ENCODE data around the gene HIVEP2. TPM values are rescaled to one million over a fixed set of nuclear protein-coding genes. Genes with fewer than 3 reads are reported as not detected.

HIVEP2 gene
- total RNA-seq, 1 donor from 2014 or later, result 17.2 TPM

DNA sequence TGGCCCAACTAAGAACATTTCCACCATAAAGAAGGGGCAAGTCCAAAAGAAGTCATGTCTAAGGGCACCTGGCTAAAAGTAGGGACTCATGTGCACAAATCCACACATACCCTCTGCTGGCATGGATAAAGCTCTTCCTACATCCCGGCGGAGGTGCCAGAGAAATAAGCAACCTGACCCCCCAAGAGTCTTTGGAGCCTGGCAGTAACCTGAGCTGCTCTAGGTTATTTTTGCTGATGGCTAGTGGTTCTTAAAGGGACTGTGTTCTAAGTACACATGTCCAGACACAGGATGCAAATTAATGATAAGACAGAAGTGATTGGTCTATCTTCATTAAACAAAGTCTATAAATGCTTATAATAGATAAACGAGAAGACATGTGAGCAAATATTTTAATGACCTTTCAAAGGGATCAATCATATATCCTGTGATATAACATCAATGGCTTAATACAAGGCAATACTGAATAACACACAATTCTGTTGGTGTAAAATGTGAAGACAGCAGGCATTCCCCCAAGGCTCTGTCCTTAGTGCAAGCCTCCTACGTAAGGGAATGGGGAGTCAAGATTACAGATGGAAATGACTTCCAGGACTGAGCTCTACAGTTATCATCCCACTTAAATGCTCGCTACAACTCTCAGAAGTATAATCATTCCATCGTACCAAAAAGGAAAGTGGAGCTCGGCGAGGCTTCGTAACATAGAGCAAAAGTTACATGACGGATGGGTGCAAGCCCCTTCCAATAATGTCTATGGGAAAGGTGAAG, 52.5 kb downstream of the HIVEP2 start:
- DNase-seq (ENCODE audit: low read depth), result peak; percentile 31

DNA sequence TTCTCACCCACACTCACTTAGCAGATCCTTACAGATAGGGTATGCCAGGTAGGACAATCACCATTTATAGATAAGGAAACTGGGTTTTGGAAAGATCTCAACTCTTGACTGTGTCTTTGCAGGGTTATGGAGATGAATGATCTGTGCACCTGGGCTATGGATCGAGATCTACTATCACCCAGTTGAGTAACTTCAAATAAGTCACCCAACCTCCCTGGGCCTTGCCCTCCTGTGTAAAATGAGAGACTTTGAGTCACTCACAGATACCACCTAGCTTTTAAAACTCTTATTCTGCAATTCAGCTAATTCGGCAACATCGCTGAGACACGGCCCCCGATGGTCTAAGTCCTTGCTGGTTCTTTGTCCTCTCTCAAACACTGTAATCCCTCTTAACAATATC, 53.5 kb downstream of the HIVEP2 start:
- no peak for DNase-seq (ENCODE audit: low read depth)

DNA sequence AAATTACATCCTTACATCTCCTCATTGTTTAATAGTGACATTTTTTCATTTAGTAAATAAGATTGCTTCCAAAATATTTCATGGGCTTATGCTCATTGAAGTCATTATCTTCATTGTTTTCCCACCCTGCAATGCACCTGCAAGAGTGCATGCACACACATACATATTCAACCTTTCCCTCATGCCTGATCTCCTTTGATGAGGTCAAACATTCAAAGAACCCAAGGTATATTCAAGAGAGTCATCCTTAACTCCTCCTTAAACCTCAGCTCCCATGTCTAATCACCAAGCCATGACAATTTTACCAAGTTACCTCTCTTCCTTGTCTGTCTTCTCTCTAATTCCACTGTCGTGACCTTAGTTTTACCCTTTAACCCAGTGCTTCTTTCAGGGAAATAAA, 56.5 kb downstream of the HIVEP2 start:
- DNase-seq (ENCODE audit: low read depth), result no peak

DNA sequence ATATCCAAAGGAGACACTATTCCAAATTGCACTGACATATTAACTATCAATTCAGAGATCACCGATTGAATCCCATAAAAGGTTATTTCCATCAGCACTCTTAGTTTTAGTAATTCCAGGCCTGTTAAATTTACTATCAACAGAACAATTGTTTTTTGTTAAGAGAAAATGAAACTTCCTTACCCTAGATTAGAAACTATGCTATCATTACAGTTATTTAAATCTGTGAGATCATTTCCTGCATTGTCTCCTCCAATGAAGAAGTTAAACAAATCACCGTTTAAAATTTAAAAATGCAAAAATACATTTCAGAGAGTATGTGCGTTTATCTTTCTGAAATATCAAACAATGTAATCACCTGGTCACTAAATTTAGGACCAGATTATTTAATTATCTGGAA, 57.5 kb downstream of the HIVEP2 start:
- no peak for DNase-seq (ENCODE audit: low read depth)

DNA sequence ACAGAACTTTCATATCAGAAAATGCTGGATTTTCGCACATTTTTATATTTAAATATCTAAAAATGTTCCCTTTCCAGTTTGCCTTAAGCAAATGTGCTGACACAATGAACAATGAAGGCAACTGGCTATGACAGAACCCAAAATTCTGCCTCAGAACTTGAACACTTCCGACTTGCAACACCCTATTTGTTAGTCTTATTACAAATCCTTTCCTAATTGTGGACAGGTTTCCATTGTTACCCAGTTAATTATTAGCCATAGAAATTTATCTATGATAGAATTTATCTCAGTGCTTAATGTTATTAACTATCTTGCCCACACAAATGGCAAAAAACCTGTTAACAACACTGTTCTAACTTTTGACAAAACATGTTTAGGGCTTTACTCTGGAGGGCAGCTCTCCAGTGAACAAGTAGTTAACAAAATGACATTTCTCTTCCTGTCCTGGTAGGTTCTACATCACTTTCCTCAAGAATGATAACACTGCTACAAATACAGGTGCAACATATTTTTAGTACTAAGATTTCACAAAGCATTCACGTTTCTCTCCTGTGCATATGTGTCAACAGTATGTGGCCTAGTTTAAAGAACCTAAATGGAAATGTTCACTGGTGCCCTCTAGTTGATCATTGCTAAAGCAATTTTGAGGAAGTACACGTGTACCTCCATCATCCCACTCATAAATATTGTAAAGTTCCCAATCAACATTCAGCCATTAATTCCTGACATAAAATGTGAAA, 58.4 kb downstream of the HIVEP2 start:
- DNase-seq (ENCODE audit: low read depth), result peak; percentile 34

DNA sequence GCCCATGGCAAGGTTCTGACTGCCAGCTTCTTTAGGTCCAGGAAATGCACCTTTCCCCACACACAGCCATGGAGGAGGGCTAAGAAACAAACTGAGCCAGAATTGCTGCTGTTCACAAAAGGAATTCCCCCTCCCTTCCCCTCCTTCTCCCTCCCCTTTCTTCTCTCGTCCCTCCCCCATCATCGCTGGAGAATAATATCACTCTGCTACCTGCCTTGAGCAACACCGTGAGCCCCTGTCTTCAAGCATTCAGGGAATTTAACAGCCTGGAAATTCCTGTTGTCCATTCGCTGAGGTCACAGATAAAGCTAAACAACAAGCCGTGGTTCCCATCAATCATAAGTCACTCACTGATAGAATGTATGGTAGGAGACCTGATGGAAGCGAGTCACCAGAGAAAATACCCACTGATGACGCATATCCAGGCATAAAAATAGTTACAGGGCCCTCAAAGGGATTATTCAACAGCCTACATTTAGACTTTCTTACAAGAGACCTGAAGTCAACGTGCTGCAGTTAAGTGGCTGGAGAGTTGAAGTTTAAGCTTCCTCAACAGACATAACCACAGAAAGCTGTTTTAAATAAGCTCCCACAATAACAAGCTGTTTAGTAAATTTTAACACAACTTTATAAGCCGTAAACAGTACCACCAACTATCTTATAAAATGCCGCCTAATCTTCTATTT, 59.7 kb downstream of the HIVEP2 start:
- DNase-seq (ENCODE audit: low read depth), result peak; percentile 93

DNA sequence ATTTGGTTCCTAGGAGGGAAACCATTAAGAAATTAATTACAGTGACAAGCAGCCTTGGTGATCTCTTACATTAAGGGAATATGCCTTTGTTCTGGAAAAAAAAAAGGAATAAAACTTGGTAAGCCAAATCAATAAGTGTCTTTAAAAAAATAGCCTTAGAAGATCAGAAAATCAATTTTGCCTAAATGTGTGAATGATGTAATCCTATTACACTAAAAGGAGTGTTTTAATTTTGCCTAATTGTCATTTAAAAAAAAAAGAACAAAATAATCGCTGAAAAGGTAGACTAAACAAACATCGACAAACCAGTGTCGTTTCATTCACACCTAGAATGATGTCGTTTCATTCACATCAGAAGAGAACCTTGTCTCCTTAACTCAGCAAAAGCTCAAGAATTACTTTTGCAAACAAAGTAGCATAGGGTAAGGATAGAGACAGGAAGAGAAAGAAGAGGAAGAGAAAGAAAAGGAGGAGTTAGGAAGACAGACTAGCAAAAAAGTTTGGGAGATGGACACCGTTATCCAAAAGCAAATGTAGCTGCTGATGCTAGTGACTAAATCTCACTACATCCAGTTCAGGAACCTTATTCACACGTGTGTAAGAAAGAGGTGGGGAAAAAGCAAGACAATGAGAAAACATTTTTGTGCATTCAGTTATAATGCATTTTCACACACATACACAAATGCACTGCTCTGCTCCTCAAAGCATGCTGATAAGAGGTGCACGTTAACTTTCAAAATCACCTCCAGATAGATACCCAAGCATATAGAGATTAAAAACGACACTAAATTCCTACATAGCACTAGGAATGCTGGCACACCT, 60.6 kb downstream of the HIVEP2 start:
- DNase-seq (ENCODE audit: low read depth), result no peak

DNA sequence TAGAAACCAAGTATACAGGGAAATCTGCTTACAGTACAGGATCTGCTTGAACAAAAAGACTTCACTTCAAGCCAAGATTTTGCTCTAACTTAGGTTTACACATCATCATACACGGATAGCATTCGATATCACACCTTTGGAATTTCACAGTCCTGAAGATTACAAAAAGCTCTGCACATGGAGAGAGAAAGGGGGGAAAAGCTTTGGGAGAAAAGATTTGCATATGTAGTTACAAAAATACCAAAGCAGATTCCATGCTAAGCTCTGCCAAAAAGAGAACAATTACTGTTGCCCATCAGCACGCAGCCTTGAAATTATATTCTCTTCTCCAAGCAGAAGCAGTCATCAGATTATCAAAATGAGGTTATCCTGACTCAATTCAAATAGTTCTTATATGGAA, 62.0 kb downstream of the HIVEP2 start:
- DNase-seq (ENCODE audit: low read depth), result peak; percentile 56

DNA sequence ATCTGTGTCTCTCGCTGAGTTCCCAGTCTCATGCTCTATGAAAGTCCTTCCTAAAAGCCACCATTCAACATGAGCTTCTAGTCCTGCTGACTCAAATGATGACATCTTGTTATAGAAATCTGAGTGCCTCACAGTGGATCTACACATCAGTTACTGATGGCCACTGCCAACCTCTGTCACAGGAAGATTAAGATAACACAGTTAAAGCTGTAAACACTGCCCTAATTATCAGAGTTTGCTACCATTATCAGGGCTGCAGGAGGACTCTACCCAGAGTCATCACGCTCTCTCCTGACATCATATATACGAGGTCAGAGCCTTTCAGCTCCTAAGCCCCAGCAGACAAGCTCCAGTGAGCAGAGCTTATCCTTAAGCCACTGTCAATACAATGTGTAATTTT, 63.2 kb downstream of the HIVEP2 start:
- DNase-seq (ENCODE audit: low read depth), result no peak

DNA sequence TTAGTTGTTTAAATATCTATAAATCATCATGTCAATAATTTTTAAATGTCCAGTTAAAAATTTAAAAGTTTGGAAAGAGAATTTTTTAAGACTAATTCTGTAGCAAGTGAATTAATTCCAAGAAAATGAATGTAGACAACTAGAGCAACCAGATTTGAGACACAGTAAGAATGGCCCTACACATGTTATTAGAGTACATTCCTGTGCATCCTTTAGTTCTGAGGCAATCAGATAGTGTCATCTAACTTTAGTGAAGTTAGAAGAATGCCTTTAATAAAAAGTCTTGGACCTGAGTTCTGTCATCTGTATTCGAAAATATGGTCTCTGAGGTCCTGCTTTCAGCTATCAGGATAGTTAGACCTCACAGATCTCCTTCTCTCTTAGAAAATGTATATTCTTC, 63.7 kb downstream of the HIVEP2 start:
- no peak for DNase-seq (ENCODE audit: low read depth)

DNA sequence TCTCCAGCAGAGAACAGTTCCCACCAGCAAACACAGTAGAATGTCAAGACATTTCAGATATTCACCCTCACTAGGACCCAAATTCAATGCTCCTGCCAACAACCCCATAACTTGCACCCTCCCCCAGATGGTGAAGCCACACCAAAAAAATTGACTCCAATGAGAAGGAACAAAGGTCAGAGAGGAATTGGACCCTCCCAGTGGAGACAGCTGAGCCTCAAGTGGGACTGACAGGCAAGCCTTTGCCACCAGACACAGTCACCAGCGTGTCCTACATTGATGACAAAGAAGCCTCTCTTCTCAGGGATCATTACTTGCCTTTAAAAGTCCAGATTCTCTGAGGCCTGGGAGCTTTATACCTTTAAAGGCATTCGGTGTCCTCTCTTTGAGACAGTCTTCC, 64.8 kb downstream of the HIVEP2 start:
- DNase-seq (ENCODE audit: low read depth), result peak; percentile 70

DNA sequence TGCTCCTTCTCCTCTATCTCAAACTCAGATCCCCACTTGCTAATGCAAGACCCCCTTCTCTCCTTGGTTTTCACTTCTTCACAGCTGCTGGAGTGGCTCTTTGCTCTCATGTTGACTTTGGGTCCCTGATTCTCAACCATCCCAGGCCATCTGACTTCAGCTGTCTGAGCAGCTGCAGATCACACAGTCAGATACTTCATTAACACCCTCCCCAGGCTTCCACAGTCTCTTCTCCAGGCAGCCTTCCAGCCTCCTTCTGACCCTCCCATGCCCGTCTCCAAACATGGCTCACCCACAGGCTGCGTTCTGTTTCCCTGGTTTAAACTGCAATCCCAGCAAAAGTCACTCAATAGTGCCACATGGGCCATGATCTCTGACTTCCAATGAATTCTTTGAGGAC, 65.4 kb downstream of the HIVEP2 start:
- DNase-seq (ENCODE audit: low read depth), result peak; percentile 92

DNA sequence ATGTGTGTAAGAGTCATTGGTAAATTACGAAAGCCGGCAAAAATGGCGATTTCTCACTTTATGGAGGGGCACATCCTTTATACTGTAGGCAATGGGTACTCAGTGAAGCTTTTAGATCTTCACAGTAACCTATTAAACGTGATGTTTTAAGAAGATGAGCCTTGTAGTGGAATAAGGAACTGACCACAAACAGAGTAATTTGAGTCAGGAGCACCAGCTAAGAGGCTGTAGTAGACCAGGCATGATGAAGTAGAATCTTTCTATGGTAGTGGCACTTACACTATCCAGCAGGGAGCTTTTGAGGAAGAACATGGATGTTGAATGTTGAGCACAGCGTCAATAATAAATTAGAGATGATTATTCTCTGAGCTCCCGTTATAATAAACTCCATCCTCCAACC, 65.9 kb downstream of the HIVEP2 start:
- DNase-seq (ENCODE audit: low read depth), result peak; percentile 34

DNA sequence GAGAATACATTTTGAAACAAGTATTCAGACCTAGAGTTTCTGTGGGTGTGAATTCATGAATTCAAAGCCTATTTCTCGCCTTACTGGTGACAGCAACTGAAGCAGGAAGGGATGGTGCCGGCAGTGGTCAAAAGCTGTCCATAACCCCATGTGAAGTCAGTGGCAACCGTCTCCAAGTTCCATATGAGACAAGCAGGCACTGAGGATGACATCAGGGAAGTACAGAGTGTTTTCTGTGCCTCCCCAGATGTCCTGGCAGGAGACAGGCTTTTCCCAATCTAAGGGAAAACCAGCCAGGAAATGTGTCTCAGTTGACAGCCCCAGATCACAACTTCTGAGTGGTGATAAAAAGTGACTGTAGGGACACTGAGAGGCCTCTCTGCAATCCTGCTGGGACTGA, 66.6 kb downstream of the HIVEP2 start:
- no peak for DNase-seq (ENCODE audit: low read depth)

DNA sequence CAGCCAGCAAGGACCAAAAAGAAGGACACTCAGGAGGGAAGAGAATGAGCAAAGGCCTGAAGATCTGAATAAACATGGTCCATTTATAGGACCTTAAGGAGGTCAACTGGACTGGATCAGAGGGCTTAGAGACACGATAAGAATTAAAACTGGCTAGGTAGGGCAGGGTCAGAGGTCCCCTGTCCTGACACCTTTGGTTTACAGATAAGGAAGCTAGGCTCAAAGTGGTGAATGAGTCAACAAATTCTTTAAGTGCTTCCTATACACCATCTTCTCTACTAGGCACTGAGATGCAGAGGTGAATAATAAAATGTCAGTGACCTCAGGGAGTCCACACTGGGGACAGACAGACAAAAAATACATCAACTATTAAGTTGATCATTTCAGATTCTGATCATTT, 70.3 kb downstream of the HIVEP2 start:
- DNase-seq (ENCODE audit: low read depth), result no peak

DNA sequence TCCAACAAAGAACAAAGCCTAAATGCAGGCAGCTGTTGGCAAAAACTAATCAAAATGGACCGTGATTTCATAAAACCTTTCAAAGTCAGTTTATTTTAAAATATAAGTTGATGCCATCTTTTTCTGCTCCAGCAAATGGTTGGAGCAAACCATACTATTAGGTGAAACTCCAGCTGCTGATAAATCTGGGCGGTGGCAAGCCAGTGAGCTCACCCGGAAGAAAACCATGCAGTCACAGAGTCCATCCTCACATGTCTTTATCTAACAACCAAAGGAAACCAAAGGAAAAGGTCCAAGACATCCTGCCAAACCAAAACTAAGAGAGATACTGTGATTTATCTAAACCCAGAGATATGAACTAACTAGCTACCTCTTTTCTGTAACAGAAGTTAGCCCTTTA, 72.6 kb downstream of the HIVEP2 start:
- peak; percentile 63 for DNase-seq (ENCODE audit: low read depth)

DNA sequence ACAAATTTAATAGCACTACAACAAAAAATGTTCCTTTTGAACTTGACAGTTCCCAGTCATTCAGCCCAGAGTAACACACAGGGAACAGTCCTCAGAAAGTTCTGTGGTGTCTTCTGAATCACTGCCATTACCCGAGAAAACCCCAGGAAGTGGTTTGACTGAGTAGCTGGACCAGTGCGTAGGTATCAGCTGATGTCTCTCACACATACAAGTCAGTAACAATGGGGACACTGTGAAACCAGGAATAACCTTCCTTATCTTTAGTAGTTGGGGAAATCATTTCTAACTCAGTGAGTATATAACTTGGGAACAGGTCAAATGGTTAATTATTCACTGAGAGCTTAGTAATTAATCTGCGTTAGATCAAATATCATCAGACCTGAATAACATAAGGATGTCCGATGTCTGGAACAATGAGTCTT, 73.1 kb downstream of the HIVEP2 start:
- DNase-seq (ENCODE audit: low read depth), result peak; percentile 92

DNA sequence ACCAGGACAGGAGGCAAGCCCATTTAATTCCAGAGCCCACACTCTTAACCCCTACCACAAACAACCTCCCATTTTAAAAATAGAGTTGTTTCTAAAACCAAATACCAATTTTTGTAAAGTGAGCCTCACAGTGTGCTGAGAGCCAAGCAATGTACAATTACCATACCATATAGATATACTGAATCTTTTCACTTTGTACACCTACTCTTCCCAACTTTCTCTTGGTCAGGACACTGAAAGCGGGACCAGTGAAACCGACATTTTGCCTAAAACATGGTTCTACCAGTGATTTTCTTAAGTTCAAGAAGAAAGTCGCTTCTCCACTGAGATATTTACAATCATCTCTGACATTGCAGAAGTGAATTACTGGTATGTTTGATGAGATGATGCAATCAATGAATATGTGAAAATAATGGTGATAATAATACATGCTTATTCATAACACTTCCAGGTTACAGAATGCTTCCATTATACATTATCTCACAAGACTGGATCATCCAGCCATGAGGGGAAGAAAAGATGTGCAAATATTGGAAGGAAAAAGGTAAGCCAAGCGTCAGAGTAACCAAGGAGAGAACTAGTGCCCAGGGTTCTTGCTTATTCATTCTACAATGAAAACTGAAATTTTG, 74.1 kb downstream of the HIVEP2 start:
- DNase-seq (ENCODE audit: low read depth), result no peak

DNA sequence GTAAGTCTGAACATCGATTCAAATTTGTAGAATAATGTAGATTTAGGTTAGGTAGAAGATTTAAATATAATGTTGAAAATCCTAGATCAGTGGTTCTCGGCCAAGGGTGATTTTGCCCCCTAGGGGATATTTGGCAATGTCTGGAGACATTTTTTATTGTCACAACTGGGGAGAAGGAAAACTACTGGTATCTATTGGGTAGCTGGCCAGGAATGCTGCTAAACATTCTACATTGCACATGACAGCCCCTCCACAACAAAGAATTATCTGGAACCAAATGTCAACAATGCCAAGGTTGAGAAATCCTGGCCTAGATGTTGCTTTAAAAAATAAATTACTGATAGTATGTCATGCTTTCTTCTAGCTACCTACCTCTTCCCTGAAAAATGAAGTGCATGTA, 76.1 kb downstream of the HIVEP2 start:
- DNase-seq (ENCODE audit: low read depth), result no peak

DNA sequence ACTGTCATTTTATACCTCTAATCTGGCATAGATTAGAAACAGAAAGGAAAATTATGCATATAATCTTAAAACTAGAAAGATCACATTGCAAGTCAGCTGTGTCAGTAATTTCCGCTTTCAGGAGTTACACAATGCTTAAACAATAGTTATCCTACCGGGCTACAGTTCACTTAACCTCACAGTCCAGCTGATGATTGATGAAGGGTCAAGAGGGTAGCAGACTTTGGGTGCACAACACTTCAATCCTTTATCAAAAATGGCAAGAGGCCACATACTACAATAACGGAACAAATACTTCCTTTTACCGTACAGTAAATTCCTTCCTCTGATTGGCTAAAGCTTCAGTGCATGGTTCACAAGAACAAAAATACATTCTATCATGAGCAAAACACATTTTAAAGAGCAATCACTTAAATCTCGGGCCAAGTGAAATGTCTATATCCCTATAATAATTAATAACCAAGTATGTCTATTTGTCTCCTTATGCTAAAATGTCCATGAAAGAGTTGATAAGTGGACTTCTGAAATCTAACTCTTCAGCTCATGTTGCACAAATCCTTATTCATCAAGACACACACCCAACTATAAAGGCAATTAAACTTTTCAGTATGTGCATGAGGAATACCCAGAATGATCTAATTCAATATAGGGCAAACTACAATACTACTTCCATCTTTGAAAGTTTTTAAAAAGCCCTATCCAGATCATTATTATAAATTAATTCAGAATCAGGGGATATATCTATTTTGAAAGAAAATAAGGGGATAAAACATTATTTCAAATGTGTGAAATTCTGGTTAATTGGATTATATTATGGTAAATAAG, 76.8 kb downstream of the HIVEP2 start:
- DNase-seq (ENCODE audit: low read depth), result no peak

Data from myocyte (in vitro differentiated cells).